Epidermal melanocyte (primary cell): ENCODE data around the gene EIF1.

Source experiments
- DNase-seq: peaks from one replicate; pipeline ENCODE4 v3.0.0; 2011; ENCODE audit warnings: low spot score; ENCODE audit not compliant: insufficient read length

The EIF1 gene

GRCh38 chr17:41735744-41736143 is 47.1 kb downstream of the EIF1 start:
- DNase-seq, result no peak

- DNase-seq, result no peak
Measured at GRCh38 chr17:41736983-41737679, 48.4 kb downstream of the EIF1 start.

GRCh38 chr17:41737680-41738023 is 49.0 kb downstream of the EIF1 start:
- DNase-seq, result no peak

GRCh38 chr17:41738077-41738800 is 49.6 kb downstream of the EIF1 start:
- DNase-seq, result peak; percentile 92

GRCh38 chr17:41738801-41739112 is 50.1 kb downstream of the EIF1 start:
- DNase-seq, result no peak

- no peak for DNase-seq
Measured at GRCh38 chr17:41739661-41740352, 51.1 kb downstream of the EIF1 start.

- DNase-seq, result no peak
Measured at GRCh38 chr17:41740506-41740905, 51.8 kb downstream of the EIF1 start.

GRCh38 chr17:41741709-41742108 is 53.0 kb downstream of the EIF1 start:
- no peak for DNase-seq
